Measurements from ENCODE around the gene F2RL3.
"Not testable (repeated sequence)": the region's sequence is repeated elsewhere in the genome, so short reads cannot be mapped to it uniquely, and the experiment has no call there.

Gene F2RL3

DNA sequence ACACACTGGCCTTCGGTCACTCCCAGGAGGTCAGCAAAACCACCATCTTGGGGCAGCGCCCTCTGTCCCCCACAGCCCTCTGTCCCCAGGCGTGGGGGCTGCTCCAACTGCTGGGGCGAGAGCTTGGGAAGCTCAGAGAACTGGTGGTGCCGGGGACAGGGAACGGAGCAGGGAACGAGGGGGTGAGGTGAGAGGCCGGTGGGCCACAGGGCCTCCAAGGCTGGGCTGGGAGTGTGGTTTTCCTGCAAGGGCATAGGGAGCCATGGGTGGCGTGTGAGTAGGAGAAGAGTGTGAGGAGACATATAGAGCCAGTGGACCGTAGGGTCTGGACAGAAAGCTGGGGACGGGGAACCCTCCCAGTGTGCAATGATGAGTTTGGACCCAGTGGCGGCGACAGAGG lies 34.1 kb downstream of the F2RL3 start:
- DNase-seq: no peak

GRCh38 chr19:16927883-16928282 lies 39.1 kb downstream of the F2RL3 start:
- DNase-seq: no peak

DNA sequence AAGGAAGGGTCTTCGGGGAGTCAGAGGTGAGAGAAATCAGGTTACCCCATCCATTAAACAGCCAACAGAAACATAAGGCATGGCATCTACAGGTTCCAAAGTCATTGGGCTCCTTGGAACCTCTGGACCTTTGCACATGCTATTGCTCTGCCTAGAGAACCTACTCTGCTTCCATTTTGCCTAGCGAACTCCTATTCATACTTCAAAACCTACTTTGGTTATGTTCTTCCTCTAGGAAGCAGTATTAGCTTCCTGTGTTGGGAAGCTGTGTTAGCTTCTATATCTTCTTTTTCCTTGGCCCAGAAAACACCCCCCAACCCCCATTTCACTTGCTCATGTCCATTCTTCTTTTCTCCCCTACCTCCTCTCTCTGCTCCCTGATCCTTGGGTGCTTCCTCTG lies 39.6 kb downstream of the F2RL3 start:
- DNase-seq: no peak

DNA sequence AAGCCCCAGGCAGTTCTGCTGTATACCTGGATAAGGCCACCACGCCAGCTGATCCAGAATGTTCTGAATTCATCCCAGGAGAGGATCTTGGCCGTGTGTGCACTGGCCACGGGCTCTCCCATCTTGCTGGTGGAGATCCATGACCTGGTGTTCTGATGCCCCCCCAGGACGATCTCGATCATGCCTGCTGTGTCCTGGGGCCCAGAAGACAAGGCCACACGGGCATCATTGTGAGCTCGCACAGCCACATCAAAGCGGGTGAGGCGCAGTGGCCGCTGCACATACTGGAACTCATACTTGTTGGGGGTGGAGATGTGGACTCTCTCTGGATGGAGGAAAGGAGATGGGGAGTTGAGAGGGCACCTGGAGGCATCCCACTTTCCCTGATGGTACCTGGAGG lies 40.1 kb downstream of the F2RL3 start:
- DNase-seq: no peak

DNA sequence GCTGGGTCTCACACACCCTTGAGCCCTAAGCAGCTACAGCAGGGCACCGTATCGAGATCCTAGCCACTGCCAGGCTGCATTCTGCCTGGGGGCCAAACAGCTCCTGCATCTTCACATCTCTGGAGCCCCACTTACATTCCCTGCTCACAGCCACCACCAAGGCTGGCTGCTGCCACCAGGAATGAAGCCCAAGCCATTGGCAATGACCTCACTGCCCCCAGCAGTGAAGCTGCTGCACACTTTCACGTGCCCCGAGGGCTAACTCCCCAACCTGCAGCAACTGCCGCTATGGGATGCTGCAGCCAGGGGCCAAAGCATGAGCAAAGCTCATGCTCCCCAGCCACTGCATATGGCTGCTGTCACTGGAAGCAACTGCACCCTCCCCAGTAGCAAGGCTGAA lies 42.0 kb downstream of the F2RL3 start:
- DNase-seq: no peak

GRCh38 chr19:16931306-16931705 lies 42.5 kb downstream of the F2RL3 start:
- DNase-seq: no peak

- DNase-seq: no peak
Observed at GRCh38 chr19:16934489-16934888, 45.7 kb downstream of the F2RL3 start.

GRCh38 chr19:16936901-16937300 lies 48.1 kb downstream of the F2RL3 start:
- DNase-seq: no peak

GRCh38 chr19:16937796-16938195 lies 49.0 kb downstream of the F2RL3 start:
- not testable (repeated sequence) for DNase-seq

- no peak for DNase-seq
Observed at GRCh38 chr19:16938211-16938610, 49.4 kb downstream of the F2RL3 start.

- DNase-seq: not testable (repeated sequence)
Observed at GRCh38 chr19:16940063-16940462, 51.3 kb downstream of the F2RL3 start.

GRCh38 chr19:16940626-16941025 lies 51.8 kb downstream of the F2RL3 start:
- DNase-seq: no peak
